CD4-positive, alpha-beta T cell treated with Interleukin-4 for 4 hours (primary cell): ENCODE data around the gene ITLN1.
"Not testable (repeated sequence)": the region's sequence is repeated elsewhere in the genome, so short reads cannot be mapped to it uniquely, and the experiment has no call there.

Experiments
- DNase-seq: peaks from one replicate; pipeline ENCODE4 v3.0.0-alpha.2; 2020

Gene ITLN1

GRCh38 chr1:160885042-160885441 is at the start of gene ITLN1:
ITLN1 (minus strand) TSS chr1:160885180; CDS start chr1:160884877, 303 bp downstream.
- no peak for DNase-seq

DNA sequence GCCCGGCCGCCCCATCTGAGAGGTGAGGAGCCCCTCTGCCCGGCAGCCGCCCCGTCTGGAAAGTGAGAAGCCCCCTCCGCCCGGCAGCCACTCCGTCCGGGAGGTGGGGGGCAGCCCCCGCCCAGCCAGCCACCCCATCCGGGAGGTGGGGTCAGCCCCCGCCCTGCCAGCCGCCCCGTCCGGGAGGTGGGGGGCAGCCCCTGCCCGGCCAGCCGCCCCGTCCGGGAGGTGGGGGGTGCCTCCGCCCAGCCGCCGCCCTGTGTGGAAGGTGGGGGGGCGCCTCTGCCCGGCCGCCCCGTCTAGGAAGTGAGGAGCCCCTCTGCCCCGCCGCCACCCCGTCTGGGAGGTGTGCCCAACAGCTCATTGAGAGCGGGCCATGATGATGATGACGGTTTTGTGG is 48.3 kb upstream of the ITLN1 start:
- not testable (repeated sequence) for DNase-seq

GRCh38 chr1:160925652-160926244 is 40.8 kb upstream of the ITLN1 start:
- no peak for DNase-seq

- DNase-seq: no peak
Measured at GRCh38 chr1:160924791-160925651, 40.0 kb upstream of the ITLN1 start.

DNA sequence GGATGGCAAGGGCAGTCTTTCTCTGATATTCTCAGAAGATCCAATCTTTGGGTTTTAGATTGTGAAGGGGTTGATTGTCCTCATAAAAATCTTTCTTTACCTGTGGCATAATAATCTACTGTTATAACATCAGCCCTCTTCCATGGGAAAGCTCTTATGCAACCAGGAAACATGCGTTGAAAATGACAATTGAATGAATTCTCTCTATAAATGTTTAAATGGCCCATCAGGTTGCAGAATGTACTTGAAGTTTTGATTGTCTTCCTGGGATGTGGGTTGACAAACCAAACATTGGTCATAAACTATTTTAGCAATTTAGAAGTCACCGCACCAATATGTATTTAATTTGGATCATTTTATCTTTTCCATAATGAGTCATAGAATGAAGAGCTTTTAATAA is 31.7 kb upstream of the ITLN1 start:
- DNase-seq: no peak

GRCh38 chr1:160913229-160913628 is 28.2 kb upstream of the ITLN1 start:
- DNase-seq: not testable (repeated sequence)

DNA sequence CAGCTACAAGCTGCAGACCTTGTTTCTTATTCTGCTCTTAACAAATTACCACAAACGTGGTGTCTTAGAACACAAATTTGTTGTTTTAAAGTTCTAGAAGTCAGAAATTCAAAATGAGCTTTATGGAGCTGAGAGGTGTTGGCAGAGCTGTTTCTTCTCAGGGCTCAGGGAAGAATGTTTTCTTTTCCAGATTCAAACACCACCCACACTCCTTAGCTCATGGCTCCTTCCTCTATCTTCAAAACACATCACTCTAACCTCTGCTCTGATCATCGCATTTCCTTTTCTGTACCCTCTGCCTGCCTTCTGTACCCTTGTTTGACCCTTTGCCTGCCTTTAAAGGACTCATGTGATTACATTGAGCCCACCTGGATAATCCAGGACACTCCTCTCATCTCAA is 26.9 kb upstream of the ITLN1 start:
- no peak for DNase-seq

- no peak for DNase-seq
Measured at GRCh38 chr1:160911441-160911840, 26.5 kb upstream of the ITLN1 start.

- DNase-seq: no peak
Measured at GRCh38 chr1:160910170-160910750, 25.3 kb upstream of the ITLN1 start.

- no peak for DNase-seq
Measured at GRCh38 chr1:160907976-160908375, 23.0 kb upstream of the ITLN1 start.

DNA sequence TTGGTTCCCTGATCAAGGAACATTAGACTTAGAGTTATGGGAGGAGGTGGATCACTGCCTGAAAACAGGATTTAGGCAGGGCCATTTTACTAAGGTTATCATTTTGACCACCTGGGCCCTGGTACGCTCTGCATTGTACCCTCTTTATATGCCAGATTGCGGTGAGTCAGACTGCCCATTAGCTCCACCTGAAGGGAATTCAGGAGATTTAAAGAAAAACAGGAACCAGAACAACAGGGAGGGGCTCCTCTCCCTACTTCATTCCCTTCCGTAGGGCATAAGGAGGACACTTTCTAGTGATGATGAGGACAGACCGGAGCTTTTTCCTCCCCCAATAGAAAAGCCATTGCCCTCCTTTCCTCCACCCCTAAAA is 20.6 kb upstream of the ITLN1 start:
- DNase-seq: no peak

DNA sequence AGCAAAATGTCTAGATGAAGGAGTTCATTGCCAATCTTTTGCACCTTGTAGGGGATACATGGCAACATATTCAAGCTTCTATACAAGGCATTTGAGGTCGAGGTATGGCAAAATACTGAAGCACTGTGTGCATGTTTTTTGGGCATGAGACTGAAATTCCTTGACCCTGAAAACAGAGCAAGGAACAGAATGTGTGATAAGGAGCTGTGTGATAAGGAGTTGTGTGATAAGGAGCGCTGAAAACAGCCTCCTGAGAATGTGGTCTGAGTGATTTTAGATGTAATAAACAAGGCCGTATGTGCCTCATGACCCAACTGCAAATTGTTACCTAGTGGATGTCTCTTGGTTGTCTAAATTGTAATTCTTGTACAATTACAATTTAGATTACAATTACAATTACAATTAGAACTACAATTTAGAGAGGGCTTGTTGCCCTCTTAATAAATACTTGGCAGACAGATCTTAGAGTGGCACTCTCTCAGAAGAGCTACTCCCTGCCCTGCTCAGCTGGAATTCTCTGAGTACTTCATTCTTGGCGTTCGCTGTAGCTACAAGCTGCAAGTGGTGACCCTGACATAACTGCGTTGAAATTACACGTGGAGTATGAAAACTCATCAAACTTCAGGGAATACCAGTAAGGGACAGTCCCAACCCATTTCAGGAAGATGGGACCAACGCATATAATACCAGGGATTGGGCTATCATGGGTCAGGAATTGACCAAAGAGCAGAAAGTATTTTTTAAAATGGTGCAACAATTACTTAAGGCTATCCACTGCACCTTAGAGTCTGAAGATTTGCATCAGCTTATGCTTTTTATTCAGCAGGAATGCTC is 20.0 kb upstream of the ITLN1 start:
- no peak for DNase-seq

DNA sequence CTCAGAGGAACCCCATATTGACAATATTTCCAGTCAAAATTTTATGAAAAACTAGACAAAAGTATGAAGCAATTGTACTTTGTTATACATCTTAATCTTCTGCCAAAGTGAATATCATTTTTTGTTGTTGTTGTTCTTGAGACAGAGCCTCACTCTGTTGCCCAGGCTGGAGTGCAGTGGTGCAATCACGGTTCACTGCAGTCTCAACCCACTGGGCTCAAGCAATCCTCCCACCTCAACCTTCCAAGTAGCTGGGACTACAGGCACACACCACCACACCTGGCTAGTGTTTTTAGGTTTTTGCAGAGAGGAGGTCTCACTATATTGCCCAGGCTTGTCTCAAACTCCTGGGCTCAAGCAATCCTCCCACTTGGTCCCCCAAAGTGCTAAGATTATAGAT is 17.3 kb upstream of the ITLN1 start:
- DNase-seq: not testable (repeated sequence)

- DNase-seq: no peak
Measured at GRCh38 chr1:160901768-160902167, 16.8 kb upstream of the ITLN1 start.

DNA sequence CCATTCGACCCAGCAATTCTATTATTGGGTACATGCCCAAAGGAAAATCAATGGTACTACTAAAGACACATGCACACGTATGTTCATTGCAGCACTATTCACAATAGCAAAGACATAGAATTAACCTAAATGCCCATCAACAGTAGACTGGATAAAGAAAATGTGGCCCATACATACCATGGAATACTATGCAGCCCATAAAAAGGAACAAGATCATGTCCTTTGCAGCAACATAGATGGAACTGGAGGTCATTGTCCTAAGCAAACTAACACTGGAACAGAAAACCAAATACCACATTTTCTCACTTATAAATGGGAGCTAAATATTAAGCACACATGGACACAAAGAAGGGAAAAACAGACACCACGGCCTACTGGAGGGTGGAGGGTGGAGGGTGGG is 15.7 kb upstream of the ITLN1 start:
- not testable (repeated sequence) for DNase-seq

GRCh38 chr1:160894368-160895135 is 9.6 kb upstream of the ITLN1 start:
- DNase-seq: not testable (repeated sequence)

DNA sequence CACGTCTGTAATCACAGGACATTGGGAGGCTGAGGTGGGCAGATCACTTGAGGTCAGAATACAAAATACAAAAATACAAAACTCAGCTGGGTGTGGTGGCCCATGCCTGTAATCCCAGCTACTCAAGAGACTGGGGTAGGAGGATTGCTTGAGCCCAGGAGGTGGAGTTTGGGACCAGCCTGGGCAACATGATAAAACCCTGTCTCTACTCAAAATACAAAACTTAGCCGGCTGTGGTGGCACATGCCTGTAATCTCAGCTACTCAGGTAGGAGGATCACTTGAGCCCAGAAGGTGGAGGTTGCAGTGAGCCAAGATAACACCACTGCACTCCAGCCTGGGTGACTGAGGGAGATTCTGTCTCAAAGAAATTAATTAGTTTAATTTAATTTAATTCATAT is 6.5 kb upstream of the ITLN1 start:
- no peak for DNase-seq

- no peak for DNase-seq
Measured at GRCh38 chr1:160888926-160889325, 3.9 kb upstream of the ITLN1 start.

DNA sequence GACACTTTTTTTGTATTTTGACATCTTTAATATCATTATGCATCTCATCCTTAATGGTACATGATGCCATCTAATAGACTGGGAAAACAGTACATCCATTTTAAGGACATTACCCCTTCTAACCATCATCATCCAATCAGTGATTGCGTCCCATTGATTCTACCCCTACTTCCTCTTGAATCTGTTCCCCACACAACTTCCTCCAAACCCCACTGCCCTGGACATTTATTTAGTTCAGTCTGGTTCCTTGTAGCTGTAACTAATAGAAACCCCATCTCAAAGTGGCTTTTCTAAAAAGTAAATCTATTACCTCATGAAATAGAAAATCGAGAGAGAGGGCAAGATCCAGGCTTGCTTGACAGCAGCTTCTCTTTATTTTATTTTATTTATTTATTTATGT is 2.1 kb upstream of the ITLN1 start:
- DNase-seq: no peak

- DNase-seq: peak; percentile 4
Measured at GRCh38 chr1:160884579-160884978, 401 bp downstream of the ITLN1 start.

DNA sequence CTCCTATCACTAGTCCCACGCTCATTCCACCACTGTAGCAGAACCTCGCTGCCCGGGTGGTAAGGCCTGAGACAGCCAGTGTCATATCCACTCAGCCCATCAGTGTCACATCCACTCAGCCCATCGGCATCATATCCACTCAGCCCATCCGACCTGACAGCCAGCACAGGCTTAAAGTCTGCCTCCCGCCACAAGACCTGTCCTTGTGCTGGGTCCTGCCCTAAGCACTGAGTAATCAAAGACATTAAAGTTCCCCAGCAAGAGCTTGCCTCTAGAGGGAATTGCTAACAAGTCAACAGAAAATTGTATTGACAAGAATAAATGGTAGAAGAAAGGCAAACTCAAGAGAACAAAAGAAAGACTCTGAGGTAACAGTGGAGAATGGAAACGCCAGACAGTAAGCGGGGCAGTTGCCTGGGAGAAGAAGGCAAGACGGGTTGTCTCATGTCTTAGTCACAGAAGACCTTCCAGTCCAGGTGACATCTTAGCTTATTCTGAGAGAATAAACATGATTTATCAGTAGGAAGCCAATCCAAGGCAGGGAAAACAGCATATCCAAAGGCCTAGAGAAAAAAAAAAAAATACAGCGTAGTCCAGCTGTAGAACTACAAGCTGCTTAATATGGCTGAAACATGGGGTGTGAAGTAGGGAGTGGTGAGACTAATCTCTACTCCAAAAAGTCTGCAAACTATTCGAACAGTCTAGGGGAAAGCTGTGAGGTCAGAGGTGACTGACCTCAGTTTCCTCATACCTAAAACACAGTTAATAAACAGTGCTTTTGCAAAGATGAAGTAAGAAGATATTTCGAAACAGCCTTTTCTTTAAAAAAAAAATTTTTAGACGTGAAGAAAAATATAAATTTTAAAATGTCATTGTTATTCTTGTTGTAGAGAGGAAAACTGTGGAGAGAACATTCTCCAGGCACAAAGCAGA is 1.1 kb downstream of the ITLN1 start:
- DNase-seq: no peak
